GM18951 (cell line): Measurements from ENCODE around the gene NAALADL1.
A peak's percentile ranks its signal among the peaks of the same experiment; 100 is the strongest.

ENCODE experiments used
- POLR2A ChIP-seq: IDR thresholded peaks from 4 replicates; pipeline ENCODE4 v1.6.1; 2011; ENCODE audit warnings: mild to moderate bottlenecking; ENCODE audit not compliant: insufficient read length, insufficient read depth; ENCODE audit errors: extremely low read depth
- in situ Hi-C: fragments of 300-500 bp; cut with MboI; formaldehyde crosslinking; loops from one replicate; pipeline ENCODE4 v1.12.0; 2022; ENCODE audit warnings: low sequenced_read_pairs, mixed read lengths, inconsistent platforms; ENCODE audit not compliant: unreplicated experiment

NAALADL1 gene

DNA sequence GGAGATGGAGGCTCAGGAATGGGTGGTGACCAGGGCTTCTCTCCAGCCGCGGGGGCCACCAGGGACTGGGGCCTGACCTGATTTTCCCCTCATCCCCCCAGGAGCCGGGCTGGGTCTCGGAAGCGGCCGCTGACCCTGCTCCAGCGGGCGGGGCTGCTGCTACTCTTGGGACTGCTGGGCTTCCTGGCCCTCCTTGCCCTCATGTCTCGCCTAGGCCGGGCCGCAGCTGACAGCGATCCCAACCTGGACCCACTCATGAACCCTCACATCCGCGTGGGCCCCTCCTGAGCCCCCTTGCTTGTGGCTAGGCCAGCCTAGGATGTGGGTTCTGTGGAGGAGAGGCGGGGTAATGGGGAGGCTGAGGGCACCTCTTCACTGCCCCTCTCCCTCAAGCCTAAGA, 29.5 kb upstream of the NAALADL1 start:
- TF ChIP-seq POLR2A: no peak
- in situ Hi-C loops: no loop called here

DNA sequence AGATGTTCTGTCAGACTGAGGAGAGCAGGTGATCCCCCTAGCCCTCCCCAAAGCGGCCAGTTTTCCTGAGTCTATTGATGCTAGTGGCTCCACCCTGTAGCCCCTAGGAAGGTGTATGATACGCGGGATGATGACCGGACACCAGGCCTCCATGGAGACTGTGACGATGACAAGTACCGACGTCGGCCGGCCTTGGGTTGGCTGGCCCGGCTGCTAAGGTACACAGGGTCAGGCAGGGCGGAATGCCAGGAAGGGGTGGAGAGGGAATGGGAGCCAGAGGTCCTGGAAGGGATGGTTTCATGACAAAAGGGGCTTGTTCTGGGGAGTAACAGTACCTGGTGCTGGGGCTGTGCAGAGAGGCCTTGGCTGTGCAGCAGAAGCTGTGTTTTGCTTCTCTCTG, 28.9 kb upstream of the NAALADL1 start:
- TF ChIP-seq POLR2A: no peak
- in situ Hi-C loops: no loop called here

DNA sequence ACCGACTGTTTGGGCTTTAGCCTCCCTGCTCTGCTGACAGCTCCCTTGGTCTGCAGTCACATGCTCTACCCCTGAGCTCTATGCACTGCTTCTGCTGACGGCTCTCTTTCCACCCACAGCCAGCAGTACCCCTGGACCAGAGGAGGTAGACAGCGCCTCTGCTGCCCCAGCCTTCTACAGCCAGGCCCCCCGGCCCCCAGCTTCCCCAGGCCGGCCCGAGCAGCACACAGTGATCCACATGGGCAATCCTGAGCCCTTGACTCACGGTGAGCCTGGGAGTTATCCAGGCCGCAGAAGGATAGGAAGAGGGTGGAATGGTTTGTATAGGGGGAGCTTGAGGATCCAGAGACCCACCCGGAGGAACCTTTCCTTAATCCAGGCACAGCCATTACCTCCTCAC, 28.5 kb upstream of the NAALADL1 start:
- in situ Hi-C loops: no loop called here
- no peak for TF ChIP-seq POLR2A

- TF ChIP-seq POLR2A: no peak
- in situ Hi-C loops: no loop called here
These were observed 27.1 kb upstream of the NAALADL1 start for GRCh38 chr11:65085446-65085845.

DNA sequence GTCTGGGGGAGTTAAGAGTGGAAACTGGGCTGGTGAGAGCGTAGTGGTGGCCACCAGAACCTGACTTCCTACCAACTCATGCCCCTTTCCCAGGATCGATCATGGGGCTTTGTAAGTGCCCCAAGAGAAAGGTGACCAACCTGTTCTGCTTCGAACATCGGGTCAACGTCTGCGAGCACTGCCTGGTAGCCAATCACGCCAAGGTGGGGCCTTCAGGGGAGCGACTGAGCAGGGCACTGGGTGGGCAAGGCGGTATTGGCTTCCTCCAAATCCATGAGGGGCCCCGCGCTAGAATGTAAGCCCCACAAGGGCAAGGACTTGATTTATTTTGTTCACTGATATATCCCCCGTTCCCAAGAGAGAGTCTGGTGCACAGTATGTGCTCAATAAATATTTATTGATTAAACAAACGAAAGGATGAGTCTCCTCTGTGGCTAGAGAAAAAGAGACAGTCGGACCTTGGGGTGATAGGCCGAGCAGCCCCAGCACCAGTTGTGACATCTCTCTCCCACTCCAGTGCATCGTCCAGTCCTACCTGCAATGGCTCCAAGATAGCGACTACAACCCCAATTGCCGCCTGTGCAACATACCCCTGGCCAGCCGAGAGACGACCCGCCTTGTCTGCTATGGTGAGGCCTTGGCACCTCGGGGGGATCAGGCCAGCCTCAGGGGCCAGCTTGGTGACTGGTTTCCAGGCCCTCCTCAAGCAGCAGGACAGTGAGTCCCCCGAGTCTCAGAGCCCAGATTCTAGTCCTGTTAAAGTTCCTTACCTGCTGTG, 26.4 kb upstream of the NAALADL1 start:
- TF ChIP-seq POLR2A: no peak
- in situ Hi-C loops: no loop called here

DNA sequence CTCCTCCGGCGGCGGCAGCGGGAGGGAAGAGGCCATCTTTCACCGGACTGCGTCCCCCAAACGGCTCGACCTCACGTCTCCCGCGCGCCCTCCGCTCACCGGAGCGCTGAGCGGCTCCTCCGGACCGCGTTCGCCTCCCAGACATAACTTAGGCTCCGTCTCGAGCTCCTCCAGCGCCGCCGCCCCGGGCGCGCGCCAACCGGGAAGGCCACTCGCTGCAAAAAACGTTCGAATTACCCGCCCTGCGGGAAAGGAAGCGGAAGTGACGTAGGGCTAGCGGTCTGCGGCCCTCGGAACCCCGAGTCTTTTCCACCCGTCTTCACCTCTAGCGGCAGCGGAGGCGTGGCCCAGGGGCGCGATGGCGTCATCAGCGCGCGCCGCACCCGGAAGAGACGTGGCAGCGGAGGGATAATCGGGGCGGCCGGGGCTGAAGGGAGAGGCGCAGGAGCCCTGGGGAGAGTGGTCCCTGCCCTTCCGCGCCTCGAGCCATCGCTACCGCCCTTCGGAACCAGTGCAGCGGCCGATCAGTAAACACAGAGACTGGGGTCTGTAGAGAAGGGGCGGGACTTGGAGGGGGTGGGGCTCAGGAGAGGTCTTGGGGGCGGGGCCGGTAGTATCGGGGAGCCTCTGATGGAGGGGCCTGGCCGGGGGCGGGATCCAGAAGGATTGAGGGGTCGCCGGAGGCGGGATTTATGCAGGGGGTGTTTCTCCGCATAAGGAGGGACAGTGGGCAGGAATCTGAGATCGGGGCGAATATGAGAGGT, 25.7 kb upstream of the NAALADL1 start, which contains the start of the genes CDCA5 and ZFPL1:
Gene CDCA5, minus strand, starts transcription at position 207 of the 764 bp plus-strand sequence. Its CDS starts 62 bp downstream, at position 145.
Gene ZFPL1, plus strand, starts transcription at position 389 of the 764 bp plus-strand sequence. CDS start 477 bp downstream, outside the sequence.
- in situ Hi-C loops: no loop called here
- peak; percentile 84 for TF ChIP-seq POLR2A

DNA sequence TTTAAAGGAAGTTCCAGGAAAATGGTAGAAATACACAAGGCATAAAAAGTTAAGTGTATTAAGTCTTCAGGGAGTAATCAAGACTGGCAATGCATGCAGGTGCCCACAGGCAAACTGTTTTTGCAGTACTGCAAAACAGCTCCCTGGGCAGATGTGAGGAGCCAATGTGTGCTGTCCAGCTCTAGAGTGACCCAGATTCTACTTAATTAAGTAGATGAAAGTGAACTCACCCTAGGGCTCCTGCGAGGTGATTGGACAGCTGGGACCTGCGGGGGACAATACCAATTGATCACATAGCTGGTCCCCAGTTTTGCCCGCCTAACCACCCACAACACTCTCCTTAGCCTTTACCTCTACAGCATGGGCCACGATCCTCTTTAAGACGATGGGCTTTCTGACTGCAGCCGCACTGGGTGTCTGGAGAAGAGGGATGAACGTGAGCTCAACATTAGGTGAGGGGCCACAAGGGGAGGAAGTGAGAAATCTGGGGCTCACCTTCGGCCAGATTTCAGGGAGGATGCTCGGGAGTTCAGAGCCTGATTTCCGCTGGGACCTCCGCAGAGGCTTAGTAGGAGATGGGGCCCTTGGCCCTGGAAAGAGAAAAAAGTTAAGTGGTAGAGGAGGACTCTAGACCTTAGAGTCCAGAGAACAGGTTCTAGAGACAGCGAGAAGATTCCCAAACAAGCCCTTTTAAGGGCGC, 24.9 kb upstream of the NAALADL1 start:
- in situ Hi-C loops: no loop called here
- TF ChIP-seq POLR2A: no peak

- in situ Hi-C loops: no loop called here
- TF ChIP-seq POLR2A: no peak
These were observed 20.5 kb upstream of the NAALADL1 start for GRCh38 chr11:65078786-65079342.

DNA sequence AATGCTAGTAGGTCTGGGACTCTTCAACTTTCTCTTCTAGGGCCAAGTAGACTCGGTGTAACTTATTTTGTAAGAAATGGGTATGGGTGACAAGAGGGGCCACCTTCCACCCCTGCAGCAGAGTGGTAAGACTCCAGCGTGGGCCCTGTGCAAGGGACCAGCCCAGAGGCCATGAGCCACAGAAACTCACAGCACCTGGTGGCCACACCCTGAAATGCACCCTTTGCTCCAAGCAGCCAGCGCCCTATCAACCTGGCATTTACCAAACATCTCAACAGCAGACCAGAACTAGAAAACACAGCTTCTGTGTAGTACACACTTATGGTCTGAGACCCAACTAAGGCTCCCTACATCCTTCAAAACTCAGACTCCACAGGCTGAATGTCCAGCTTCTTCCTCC, 19.8 kb upstream of the NAALADL1 start:
- no peak for TF ChIP-seq POLR2A
- in situ Hi-C loops: no loop called here

DNA sequence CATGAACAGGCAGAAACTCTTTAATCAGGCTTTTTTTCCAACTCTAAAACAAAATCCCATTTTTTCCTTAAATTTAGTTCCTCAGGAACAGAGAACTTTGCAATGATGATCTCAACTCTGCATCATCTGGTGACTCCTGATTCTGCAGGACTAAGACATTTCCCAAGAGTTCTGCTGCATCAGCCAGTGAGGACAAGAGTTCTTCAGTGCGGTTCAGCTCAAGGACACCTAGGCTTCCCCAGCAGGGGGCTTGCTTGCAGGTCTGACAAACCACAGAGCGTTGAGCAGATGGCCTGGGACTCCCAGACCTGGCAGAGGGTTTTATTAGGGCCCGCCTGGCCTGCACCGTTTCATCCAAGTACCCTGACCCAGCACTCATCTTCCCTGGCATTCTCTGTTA, 19.1 kb upstream of the NAALADL1 start:
- in situ Hi-C loops: no loop called here
- no peak for TF ChIP-seq POLR2A

DNA sequence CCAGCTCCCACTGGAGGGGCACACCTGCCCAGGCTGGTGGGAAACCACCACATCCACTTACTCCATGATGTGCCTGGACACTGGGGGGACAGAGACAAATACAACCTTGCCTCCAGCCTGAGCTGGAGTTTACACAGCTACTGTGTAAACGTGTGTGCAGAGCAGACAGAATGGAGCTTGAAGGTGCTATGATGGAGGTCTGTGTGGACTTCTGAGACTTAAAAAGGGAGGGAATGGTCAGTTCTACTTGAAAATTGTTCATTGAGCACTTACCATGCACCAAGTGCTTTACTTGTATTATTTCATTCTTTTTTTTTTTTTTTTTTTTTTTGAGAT, 14.2 kb upstream of the NAALADL1 start:
- in situ Hi-C loops: no loop called here
- TF ChIP-seq POLR2A: no peak

DNA sequence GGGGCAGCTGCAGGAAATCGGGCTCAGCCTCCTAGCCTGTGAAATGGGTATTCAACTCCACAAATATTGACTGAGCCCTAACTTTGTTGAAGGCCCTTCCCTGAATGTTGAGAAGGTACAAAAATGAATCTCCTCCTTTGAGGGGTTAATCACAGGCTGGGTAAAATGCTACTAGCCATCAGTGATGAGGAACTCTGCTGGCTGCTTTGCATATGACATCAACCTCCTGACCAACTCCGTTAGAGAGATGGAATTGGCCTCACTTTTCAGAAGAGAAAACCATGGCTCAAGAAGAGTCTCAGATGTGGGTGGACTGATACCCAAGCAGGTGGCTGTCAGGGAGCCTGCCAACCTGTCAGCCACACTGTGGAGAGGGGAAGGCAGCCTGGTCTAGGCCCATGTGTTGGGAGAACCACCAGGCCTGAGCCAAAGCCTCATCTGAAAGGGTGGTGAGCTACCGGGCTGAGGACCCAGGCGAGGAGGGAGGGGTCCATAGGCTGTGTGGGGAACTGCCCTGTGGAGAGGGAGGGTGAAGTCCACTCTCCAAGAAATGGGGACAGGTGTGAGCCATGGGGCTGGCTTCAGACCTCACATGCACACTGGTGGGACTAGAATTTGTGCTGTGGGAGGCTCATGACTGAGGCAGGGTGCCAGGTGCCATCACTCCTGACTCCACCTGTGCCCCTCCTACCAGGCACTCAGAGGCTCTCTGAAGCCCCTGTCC, 13.7 kb upstream of the NAALADL1 start:
- in situ Hi-C loops: no loop called here
- no peak for TF ChIP-seq POLR2A
